SKM-1 (cell line): ENCODE measurements around the gene ANAPC4.
"Not testable (repeated sequence)": the region's sequence is repeated elsewhere in the genome, so short reads cannot be mapped to it uniquely, and the experiment has no call there.

Experiments used
- DNase-seq: peaks from one replicate; lab custom pipeline; 2025; ENCODE audit not compliant: unreplicated experiment; lab: John Stamatoyannopoulos, UW

ANAPC4 gene, protein sequence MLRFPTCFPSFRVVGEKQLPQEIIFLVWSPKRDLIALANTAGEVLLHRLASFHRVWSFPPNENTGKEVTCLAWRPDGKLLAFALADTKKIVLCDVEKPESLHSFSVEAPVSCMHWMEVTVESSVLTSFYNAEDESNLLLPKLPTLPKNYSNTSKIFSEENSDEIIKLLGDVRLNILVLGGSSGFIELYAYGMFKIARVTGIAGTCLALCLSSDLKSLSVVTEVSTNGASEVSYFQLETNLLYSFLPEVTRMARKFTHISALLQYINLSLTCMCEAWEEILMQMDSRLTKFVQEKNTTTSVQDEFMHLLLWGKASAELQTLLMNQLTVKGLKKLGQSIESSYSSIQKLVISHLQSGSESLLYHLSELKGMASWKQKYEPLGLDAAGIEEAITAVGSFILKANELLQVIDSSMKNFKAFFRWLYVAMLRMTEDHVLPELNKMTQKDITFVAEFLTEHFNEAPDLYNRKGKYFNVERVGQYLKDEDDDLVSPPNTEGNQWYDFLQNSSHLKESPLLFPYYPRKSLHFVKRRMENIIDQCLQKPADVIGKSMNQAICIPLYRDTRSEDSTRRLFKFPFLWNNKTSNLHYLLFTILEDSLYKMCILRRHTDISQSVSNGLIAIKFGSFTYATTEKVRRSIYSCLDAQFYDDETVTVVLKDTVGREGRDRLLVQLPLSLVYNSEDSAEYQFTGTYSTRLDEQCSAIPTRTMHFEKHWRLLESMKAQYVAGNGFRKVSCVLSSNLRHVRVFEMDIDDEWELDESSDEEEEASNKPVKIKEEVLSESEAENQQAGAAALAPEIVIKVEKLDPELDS

DNA sequence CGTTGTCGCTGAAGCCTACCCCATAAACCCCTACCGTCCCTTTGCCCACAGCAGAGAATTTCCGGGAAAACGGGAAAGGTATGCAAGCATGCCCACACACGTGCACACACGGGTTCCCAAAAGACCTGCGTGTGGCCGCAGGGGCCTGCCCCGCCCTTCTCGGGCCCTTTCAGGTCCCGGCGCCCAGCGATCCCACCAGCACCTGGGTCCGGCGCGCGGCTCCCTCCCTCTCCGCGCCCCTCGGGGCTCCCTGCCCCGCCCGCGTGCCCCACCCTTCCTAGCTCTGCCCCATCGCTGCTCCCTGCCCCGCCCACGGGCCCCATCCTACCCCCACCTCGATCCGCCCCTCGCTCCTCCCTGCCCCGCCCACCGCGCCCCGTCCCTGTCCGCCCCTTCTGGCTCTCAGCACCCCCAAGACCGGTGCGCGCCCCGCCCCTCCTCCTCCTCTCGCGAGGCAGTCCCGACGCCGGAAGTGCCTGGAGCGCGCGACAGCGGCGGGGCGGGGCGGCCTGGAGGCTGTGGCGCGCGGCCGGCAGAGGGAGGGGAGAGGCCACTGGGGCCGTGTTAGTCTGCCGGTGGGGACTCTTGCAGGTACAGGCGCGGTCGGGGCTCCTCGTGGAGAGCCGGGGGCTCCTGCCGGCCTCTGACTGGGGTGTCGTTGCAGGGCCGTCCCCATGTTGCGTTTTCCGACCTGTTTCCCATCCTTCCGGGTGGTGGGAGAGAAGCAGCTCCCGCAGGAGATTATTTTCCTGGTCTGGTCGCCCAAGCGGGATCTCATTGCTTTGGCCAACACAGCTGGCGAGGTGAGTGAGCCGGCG, at the start of gene ANAPC4:
Gene ANAPC4, plus strand, starts transcription at position 510 of the 818 bp plus-strand sequence. Its CDS starts 165 bp downstream, at position 675.
- peak; percentile 88 for DNase-seq

DNA sequence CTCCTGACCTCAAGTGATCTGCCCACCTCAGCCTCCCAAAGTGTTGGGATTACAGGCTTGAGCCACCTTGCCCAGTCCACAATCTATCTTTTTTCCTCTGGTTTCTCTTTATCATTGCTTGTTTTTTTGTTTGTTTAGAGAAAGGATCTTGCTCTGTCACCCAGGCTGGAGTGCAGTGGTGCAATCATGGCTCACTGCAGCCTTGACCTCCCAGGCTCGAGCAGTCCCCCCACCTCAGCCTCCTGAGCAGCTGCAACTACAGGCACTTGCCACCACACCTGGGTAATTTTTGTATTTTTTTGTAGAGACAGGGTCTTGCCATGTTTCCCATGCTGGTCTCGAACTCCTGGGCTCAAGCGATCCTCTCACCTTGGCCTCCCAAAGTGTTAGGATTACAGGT, 48.6 kb upstream of the ANAPC4 start:
- not testable (repeated sequence) for DNase-seq

DNA sequence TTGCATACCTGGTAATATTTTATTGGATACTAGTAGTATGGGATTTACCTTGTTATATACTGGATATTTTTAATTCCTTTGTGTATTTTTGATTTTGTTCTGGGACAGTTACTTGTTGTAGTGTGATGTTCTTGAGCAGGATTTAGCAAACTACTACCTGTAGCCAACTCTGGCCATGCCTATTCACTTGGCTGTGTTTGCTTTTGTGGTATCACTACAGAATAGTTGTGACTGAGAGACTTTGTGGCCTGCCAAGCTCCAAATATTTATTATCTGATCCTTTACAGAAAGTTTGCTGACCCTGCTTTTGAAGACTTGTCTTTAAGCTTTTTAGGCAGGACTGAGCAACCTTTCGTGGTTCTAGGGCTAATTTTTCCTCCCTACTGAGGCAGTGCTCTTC, 46.7 kb upstream of the ANAPC4 start:
- DNase-seq = no peak

- no peak for DNase-seq
Observed at GRCh38 chr4:25330905-25331808, 45.9 kb upstream of the ANAPC4 start.

GRCh38 chr4:25343671-25344070, 33.4 kb upstream of the ANAPC4 start:
- DNase-seq = no peak

DNA sequence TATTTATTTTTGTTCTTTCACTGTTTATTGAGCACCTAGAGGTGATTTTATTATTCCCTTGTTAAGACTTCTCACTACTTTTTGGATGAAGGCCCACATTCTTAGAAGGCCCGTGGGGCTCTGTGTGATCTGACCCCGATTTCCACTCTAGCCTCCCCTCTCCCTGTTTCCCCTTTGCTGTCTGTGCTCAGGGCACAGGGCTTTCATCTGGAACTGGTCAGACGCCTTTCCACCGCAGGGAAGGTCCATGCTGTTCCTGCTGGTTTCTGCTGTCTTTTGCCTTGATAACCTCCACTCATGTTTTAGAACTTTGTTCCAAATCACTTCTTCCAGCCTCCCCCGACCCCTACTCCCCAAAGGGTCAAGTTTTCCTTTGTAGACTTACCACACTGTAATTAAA, 31.3 kb upstream of the ANAPC4 start:
- DNase-seq = no peak

DNA sequence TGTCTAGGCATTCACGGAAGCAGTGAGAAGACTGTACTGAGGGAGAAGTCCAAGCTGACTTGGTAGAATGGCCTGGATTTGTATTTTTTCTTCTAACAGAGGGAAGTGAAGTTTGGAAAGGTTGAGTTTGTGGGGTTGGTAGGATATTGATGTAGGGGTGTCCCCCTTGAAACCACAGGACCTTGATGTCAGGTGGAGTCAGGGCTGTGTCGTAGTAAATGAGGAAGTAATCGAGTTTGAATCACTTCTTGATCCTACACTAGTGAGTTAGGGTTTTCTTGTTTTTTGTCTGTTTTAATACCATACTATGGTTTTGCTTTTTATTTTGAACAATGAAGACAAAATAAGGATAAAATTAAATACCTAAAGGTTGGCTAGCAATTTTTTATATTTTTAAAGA, 30.1 kb upstream of the ANAPC4 start:
- DNase-seq = no peak

DNA sequence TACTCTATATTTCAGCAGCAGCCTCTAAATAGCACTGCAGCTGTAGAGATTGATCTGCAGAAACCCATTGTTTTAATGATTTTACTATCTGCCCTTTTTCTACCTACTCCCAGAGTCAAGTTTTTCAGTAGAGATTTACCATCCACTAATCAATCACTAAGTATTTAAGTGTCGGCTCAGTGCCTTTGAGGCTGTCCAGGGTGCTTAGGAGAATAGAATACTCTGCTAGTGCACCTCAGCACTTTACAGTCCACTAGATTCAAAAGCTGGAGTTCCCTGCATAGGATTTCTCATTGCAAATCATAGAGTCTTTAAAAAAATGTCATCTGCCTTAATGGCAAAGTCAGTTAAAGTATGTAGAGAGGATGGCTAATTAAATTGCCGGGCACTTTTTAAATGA, 29.6 kb upstream of the ANAPC4 start:
- DNase-seq = no peak

GRCh38 chr4:25347971-25348370, 29.1 kb upstream of the ANAPC4 start:
- DNase-seq = no peak

DNA sequence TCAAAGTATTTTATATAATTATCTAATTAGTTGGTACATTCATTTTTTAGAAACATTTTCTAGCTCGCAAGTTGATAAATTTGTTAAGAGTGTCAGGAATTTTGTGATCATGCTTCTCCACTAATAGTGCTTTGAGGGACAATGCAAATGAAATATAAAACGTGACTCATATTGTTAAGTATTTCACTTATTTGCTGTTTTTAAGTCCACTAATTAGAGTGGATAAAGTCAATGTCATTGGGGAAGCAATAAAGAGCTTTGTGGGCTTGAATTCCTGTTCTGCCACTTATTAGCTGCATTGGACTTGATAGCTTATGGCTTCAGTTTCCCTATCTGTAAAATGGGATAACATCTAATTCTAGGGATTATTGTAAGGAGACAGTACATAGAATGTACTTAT, 26.5 kb upstream of the ANAPC4 start:
- DNase-seq = no peak

DNA sequence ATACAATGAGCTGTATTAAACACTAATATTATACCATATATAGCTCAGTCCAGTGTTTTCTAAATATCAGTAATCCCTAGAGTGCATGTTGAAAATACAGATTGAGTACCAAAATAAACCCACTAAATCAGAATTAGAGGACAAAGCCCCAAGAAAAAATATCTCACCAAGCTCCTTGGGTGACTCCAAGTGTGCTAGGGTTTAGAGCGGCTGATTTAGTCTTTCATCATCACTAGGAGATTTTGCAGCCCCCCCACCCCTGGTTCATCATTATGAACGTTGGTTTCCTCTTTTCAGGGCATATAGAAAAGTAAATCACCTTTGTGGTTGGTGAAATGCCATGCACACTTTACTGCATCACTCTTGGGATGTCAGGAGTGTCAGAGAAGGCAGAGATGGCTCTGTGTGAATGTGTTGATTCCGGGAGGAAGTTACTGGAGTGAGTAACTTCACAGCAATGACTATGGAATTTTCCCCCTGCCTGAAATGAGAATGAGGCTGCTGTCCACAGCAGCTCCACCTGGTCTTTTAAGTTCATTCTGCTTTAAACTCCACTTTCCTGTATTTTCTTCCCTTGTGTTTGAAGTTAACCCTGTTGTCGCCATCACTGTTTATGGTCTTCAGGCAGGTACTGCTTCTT, 25.2 kb upstream of the ANAPC4 start:
- no peak for DNase-seq

- DNase-seq = no peak
Observed at GRCh38 chr4:25356068-25356467, 21.0 kb upstream of the ANAPC4 start.

GRCh38 chr4:25358515-25359275, 18.4 kb upstream of the ANAPC4 start:
- no peak for DNase-seq

DNA sequence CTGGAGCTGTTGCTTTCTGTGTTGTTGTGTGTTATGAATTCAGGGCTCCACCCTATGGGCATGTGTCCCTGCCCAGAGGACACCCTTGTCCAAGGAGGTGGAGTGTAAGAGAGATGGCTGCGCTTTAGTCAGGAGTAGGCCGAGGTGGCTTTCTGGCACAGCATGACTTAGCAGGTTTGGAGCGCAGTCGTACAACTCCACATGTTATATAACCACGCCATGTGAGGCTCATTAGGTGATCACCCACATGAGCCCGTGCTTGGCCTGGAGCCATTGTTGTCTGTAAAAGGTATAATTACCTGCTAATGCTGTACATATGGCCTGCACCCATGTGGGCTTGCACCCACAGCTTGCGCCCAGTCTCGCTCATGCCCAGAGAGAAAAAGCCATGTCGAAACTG, 15.8 kb upstream of the ANAPC4 start:
- DNase-seq = no peak

DNA sequence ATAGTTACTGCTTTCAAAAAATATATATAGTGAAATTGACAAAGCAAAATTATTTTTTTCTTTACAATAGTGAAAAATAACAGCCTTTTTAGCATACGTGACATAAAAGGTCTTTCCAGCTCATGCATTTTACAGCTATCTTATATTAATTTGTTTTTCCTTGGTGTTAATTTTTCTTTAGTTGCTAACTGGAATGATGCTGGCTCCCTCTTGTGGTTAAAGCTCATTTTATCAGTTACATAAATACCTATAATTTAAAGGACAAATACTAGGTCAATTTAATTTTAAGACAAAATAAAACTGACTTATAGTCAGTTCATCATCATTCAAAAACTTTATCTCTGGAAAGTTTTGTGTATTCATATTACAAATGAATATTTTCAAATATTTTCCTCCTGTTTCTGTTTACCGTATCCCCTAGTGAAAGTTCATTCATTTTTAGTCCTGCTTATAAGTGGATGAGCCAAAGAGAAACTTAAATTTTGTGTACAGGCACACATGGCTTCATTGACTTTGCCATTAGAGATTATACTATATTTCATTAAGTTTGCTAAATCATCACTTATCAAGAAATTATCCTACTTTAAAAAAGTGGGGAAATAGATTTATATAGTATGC, 9.9 kb upstream of the ANAPC4 start:
- DNase-seq = peak; percentile 16

GRCh38 chr4:25367877-25368276, 9.2 kb upstream of the ANAPC4 start:
- DNase-seq = no peak

GRCh38 chr4:25368315-25368714, 8.7 kb upstream of the ANAPC4 start:
- no peak for DNase-seq

- no peak for DNase-seq
Observed at GRCh38 chr4:25370242-25370641, 6.8 kb upstream of the ANAPC4 start.

- not testable (repeated sequence) for DNase-seq
Observed at GRCh38 chr4:25372549-25372948, 4.5 kb upstream of the ANAPC4 start.
